Skin of body (tissue), 2 donors: ENCODE measurements around the gene FILIP1L. TPM values are rescaled to one million over a fixed set of nuclear protein-coding genes. Genes with fewer than 3 reads are reported as not detected.
A peak's percentile ranks its signal among the peaks of the same experiment; 100 is the strongest.
"Not testable (repeated sequence)": the region's sequence is repeated elsewhere in the genome, so short reads cannot be mapped to it uniquely, and the experiment has no call there.

Experiments
- DNase-seq: peaks from one replicate; lab custom pipeline; 2025; lab: John Stamatoyannopoulos, UW
- total RNA-seq: library from RNA; depleted of rRNA; stranded (reverse); fragments of >200 nt; gene quantifications from one replicate; pipeline ENCODE4 v1.2.3, GENCODE V29; 2014

Gene FILIP1L
- total RNA-seq, 1 donor from 2014 or later, result 40.1 TPM

GRCh38 chr3:99848433-99848832 is 265.9 kb downstream of the FILIP1L start:
- no peak for DNase-seq

DNA sequence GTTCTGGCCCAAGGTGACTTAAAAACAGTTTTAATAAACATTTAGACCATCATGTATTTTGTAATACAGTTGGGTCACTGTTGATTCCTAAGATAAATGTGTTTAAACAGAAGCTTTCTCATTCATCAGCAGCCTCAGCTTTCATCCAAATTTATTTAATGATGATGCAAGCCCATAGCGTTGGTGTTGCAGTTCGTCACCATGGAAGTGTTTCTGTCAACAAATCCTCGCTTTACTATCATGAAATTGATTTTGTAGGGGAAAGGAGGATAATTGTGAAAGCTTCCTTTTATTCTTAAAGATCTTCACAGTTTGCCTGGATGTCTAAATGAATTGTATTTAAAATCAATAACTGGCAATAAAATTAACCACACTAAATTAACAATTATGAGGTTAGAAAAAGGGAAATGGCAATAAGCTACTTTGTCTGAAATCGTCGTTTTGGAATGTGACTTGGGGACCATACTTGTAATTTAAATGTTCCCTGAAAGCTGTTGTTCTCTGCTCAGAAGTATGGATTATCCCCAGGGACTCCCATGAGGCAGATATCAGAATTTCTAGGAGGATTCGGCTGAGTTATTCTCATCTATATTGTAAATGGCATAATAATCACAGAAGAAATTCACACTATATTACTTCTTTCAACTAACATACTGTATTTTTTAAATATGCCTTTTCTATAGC is 267.7 kb downstream of the FILIP1L start:
- DNase-seq, result peak; percentile 87

DNA sequence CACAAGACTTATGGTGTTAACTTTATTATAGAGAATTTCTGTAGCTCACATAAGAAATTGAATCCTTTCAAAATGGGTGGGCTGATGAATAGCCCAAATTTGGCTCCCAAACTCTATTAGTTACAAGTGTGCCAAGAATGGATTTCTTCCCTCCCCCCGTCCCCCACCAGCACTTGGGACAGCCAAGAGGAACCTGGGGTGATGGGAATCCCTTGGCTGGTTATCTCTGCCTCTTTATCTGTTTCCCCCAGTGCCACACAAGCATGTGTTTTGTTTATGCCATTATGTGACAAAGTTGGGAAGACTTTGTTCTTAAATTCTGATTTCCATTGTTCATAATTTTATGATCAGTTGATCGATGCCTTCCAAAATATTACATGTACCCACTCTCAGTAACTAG is 268.3 kb downstream of the FILIP1L start:
- DNase-seq, result no peak

- DNase-seq, result no peak
These were observed 269.0 kb downstream of the FILIP1L start for GRCh38 chr3:99845331-99845730.

DNA sequence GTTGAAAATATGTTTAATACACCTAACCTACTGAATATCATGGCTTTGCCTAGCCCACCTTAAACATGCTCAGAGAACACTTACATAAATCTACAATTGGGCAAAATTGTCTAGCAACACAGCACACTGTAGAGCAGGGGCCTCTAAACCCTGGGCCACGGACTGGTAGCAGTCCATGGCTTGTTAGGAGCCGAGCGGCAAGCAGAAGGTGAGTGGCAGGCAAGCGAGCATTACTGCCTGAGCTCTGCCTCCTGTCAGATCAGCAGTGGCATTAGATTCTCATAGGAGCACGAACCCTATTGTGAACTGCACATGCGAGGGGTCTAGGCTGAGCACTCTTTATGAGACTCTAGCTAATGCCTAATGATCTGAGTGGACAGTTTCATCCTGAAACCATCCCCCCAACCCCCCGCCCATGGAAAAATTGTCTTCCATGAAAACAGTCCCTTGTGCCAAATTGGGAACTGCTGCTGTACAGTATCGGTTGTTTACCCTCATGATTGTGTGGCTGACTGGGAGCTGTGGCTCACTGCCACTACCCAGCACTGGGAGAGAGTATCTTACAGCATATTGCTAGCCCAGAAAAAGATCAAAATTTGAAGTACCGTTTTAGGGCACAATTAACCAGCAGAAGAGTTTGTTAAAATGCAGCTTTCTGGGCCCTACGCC is 270.6 kb downstream of the FILIP1L start:
- no peak for DNase-seq

- DNase-seq, result peak; percentile 87
These were observed 271.3 kb downstream of the FILIP1L start for GRCh38 chr3:99842826-99843589.

DNA sequence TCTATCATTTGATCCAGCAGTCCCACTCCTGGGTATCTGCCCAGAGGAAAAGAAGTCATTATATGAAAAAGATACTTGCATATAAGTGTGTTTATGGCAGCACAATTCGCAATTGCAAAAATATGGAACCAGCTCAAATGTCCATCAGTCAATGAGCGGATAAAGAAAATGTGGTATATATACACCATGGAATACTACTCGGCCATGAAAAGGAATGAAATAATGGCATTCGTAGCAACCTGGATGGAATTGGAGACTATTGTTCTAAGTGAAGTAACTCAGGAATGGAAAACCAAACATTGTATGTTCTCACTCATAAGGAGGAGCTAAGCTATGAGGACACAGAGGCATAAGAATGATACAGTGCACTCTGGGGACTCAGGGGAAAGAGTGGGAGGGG is 272.4 kb downstream of the FILIP1L start:
- DNase-seq, result not testable (repeated sequence)

- DNase-seq, result no peak
These were observed 274.7 kb downstream of the FILIP1L start for GRCh38 chr3:99839613-99840012.

GRCh38 chr3:99838755-99839154 is 275.5 kb downstream of the FILIP1L start:
- DNase-seq, result no peak

DNA sequence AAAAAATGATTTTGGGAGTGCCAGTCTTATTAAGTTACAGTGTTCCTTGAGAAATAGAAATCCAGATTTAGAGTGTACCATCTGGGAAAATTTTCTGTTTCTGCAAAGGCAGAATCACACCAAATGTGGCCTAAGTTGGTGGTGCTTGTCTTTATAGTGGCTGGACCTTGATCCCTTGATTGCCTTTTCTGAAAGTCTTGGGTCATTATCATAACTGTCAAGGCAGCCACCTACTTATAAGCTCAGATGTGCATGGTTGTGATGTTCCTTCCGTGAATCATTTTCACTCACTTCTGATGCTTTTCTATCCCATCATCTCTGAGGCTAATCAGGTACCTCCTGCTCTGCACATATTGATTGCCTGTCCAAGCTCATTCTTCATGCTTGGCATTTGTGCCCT is 276.6 kb downstream of the FILIP1L start:
- no peak for DNase-seq

DNA sequence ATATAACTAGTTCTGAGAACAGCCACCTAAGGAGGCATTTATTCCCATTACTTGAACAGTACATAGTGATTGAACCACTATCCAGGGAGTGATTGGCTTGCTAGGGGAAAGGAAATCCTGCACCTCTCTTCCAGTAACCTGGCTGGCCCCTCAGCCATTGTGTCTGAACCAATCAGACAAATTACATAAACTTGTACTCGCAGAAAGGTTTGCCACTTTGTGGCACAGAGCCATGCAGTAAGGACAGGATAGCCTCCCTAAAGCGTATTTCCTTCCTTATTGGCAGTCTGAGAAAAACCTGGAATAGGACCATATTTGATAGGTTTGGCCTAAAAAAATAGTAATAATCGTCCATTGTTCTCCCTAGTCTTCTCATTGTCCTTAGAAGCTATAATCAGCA is 277.6 kb downstream of the FILIP1L start:
- DNase-seq, result no peak

GRCh38 chr3:99834211-99834957 is 279.9 kb downstream of the FILIP1L start:
- DNase-seq, result no peak

- peak; percentile 81 for DNase-seq
These were observed 280.6 kb downstream of the FILIP1L start for GRCh38 chr3:99833617-99834205.

- DNase-seq, result no peak
These were observed 284.5 kb downstream of the FILIP1L start for GRCh38 chr3:99829844-99830243.

- DNase-seq, result no peak
These were observed 289.2 kb downstream of the FILIP1L start for GRCh38 chr3:99825004-99825640.

- no peak for DNase-seq
These were observed 290.3 kb downstream of the FILIP1L start for GRCh38 chr3:99823723-99824711.

GRCh38 chr3:99818818-99819217 is 295.5 kb downstream of the FILIP1L start:
- DNase-seq, result no peak

DNA sequence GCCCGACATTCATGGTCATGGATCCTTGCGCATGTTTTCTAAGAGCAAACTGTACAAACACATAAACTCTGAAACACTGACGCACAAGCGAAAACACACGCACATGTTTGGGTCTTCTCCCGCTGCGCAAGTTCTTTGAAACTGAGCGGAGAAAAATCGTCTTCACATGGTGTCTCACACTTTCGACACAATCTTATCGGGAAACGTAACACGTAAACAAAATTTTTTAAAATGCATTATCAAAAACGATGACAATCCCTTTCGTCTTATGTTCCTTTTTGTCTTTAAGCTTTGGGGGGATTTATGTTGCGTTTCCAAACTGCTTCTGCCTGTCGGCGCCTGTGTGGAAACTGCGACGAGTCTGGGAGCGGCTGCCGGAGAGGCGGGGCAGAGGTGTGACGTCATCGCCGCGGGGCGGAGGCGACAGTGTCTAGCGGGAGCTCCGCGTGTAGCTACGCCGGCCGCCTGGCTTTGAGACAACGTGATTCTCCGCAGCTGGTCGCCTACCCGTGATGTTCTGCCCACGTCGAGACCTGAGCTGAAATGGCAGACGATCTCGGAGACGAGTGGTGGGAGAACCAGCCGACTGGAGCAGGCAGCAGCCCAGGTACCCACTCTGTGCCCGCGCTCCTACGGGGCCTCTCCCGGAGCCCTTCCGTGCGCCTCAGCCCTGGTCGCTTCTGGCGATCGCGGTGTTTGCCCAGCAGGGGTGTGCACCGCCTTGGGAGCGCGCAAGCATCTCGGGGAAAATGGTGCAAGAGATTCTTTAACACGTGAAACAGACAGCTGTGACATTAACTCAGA is 296.7 kb downstream of the FILIP1L start, which contains the start of gene CMSS1:
CMSS1 (plus strand) TSS at position 426 of the 804 bp plus-strand sequence.
- peak; percentile 94 for DNase-seq

GRCh38 chr3:99817047-99817436 is 297.3 kb downstream of the FILIP1L start:
- peak; percentile 58 for DNase-seq
